Vagina (tissue), 2 donors: ENCODE measurements around the gene ARHGEF18. TPM values are rescaled to one million over a fixed set of nuclear protein-coding genes. Genes with fewer than 3 reads are reported as not detected.

Experiments
- DNase-seq, 2 donors: peaks; one replicate each; pipeline ENCODE4 v3.0.0-alpha.2; 2017; ENCODE audit errors: extremely low spot score in 2 of 2
- H3K27ac ChIP-seq: fragments of 200-600 bp; sonication (generic); one replicate; pipeline ENCODE4 v1.5.1; 2019
- H3K27me3 ChIP-seq: fragments of 200-600 bp; sonication (generic); one replicate; pipeline ENCODE4 v1.5.1; 2019
- H3K36me3 ChIP-seq, 2 donors: fragments of 200-600 bp; sonication (generic); one replicate each; pipeline ENCODE4 v1.5.1; 2017 to 2019
- H3K4me1 ChIP-seq: fragments of 200-600 bp; sonication (generic); one replicate; pipeline ENCODE4 v1.5.1; 2019
- H3K4me3 ChIP-seq, 2 donors: fragments of 200-600 bp; sonication (generic); 1 replicate in 1 of 2; 2 replicates in 1 of 2; pipeline ENCODE4 v1.5.1; 2016 to 2019
- H3K9me3 ChIP-seq: fragments of 200-600 bp; sonication (generic); one replicate; pipeline ENCODE4 v1.5.1; 2019
- POLR2A ChIP-seq, 2 donors: fragments of 450-650 bp; IDR thresholded peaks; one replicate each; pipeline ENCODE4 v1.6.1; 2017; ENCODE audit warnings: antibody characterized with exemption in 2 of 2, mild to moderate bottlenecking in 2 of 2, moderate library complexity in 2 of 2
- POLR2AphosphoS5 ChIP-seq, 2 donors: sonication (generic); formaldehyde crosslinking; IDR thresholded peaks; one replicate each; pipeline ENCODE4 v1.9.0; 2017; ENCODE audit warnings: antibody characterized with exemption in 2 of 2, mild to moderate bottlenecking in 2 of 2, low read depth in 1 of 2; ENCODE audit not compliant: insufficient read depth in 1 of 2
- intact Hi-C: fragments of 100-400 bp; cut with DNase I; formaldehyde crosslinking; loops from one replicate; pipeline ENCODE4 v1.15.1; 2023
- total RNA-seq: library from RNA; depleted of rRNA; stranded (reverse); fragments of >200 nt; gene quantifications from one replicate; pipeline ENCODE4 v1.2.3, GENCODE V29; 2016
- TF ChIP-seq, protein P1 (sequence below), 3 experiments: fragments of 450-650 bp in 2 of 3; fragments of 200-600 bp in 1 of 3; sonication (generic) in 1 of 3; IDR thresholded peaks; one replicate each; pipeline ENCODE4 v1.5.1; 2017 to 2019; ENCODE audit warnings: antibody characterized with exemption in 3 of 3, mild to moderate bottlenecking in 2 of 3, moderate library complexity in 2 of 3

ARHGEF18 gene
- total RNA-seq, 1 donor from 2014 or later, result 28.5 TPM

GRCh38 chr19:7397687-7398086 lies 49.0 kb downstream of the ARHGEF18 start:
- Histone ChIP-seq H3K4me1 (peaks cover 24% of the 10 kb centered on the region), H3K27me3 (no peaks in the 10 kb centered on the region), H3K27ac (no peak overlapping the region), H3K4me3 (no peak overlapping the region), H3K9me3 (no peaks in the 10 kb centered on the region), H3K36me3 (no peaks in the 10 kb centered on the region)
- DNase-seq, result no peak
- TF ChIP-seq, protein P1, sequence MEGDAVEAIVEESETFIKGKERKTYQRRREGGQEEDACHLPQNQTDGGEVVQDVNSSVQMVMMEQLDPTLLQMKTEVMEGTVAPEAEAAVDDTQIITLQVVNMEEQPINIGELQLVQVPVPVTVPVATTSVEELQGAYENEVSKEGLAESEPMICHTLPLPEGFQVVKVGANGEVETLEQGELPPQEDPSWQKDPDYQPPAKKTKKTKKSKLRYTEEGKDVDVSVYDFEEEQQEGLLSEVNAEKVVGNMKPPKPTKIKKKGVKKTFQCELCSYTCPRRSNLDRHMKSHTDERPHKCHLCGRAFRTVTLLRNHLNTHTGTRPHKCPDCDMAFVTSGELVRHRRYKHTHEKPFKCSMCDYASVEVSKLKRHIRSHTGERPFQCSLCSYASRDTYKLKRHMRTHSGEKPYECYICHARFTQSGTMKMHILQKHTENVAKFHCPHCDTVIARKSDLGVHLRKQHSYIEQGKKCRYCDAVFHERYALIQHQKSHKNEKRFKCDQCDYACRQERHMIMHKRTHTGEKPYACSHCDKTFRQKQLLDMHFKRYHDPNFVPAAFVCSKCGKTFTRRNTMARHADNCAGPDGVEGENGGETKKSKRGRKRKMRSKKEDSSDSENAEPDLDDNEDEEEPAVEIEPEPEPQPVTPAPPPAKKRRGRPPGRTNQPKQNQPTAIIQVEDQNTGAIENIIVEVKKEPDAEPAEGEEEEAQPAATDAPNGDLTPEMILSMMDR (IDR thresholded peaks at IDR 0.05), result no peak
- no peak for TF ChIP-seq POLR2AphosphoS5 (IDR thresholded peaks at IDR 0.05; ENCODE audit: insufficient read depth in 1 of 2, low read depth in 1 of 2)
- TF ChIP-seq POLR2A (IDR thresholded peaks at IDR 0.05), result no peak
- intact Hi-C loops, result loop anchor here (10.0 kb wide), 1 partner anchor 127 kb away; the partner anchor contains the start of gene MCOLN1

Other genes starting within 250 kb of the ARHGEF18 start
- 86.7 TPM for gene INSR, start 54.5 kb upstream of the ARHGEF18 start, total RNA-seq
- gene PEX11G, start 140.1 kb downstream of the ARHGEF18 start, total RNA-seq, result 2.7 TPM
- 87.4 TPM for gene ZNF358, start 167.2 kb downstream of the ARHGEF18 start, total RNA-seq
- 20.4 TPM for gene MCOLN1, start 173.7 kb downstream of the ARHGEF18 start, total RNA-seq
- gene PNPLA6, start 186.8 kb downstream of the ARHGEF18 start, total RNA-seq, result 47.4 TPM
- 12.8 TPM for gene CAMSAP3, start 246.9 kb downstream of the ARHGEF18 start, total RNA-seq